Heart left ventricle (tissue), 13 donors: ENCODE results near the gene EID2B.

ENCODE experiments used
- CTCF ChIP-seq, 12 donors: fragments of 200-600 bp; sonication (generic) in 4 of 12; IDR thresholded peaks; one replicate each; pipeline versions ENCODE4 v1.5.0 to v1.8.0; 2018 to 2022; ENCODE audit warnings: antibody characterized with exemption in 12 of 12, mild to moderate bottlenecking in 5 of 12
- POLR2A ChIP-seq, 2 donors: fragments of 450-650 bp; IDR thresholded peaks; one replicate each; pipeline ENCODE4 v1.6.1; 2017; ENCODE audit warnings: antibody characterized with exemption in 2 of 2, mild to moderate bottlenecking in 2 of 2, moderate library complexity in 2 of 2
- donor health status: ischemic (EF 13 %, LVEDD 7.1; RV severe dilation, severe dysfunction).
- donor health status: DM: no; HTN: yes; CAD: no.
- donor health status: DM: no; HTN: no; CAD: no.
- donor health status: ischemic (EF 25% LVEDD 6.9; RV normal size, moderate dysfunction).
- donor health status: ischemic (EF 25% LVEDD 5.7; RV mildly dilated, moderate dysfunction).
- donor health status: ischemic (EF 35%, LVEDD 5.7; RV mildly dilated, moderate dysfunction).
- donor health status: nonischemic (EF 11% LVEDD 7.7; RV severe dilation, severe dysfunction).
- donor health status: DM: yes; HTN: yes; CAD: no.
- donor health status: PGD.
- donor health status: ischemic (EF 29% LVEDD 5.4; RV normal size, mild dysfunction).
- donor health status: nonischemic (EF 23%, LVEDD 6.1; RV moderate dilation, normal function).

- TF ChIP-seq CTCF (IDR thresholded peaks at IDR 0.05), result no peak
- no peak for TF ChIP-seq POLR2A (IDR thresholded peaks at IDR 0.05)
These were observed 26.0 kb upstream of the EID2B start for GRCh38 chr19:39558624-39559117.
